A549 treated with AZD9567 at 1 μM for 4 hours (cell line): ENCODE measurements around the gene MRPL52. TPM values are rescaled to one million over a fixed set of nuclear protein-coding genes. Genes with fewer than 3 reads are reported as not detected.

Experiments used
- total RNA-seq: library from RNA; stranded (reverse); fragments of 200-300 nt; extraction: Qiagen RNA extraction; gene quantifications from 5 replicates; pipeline ENCODE4 v1.2.3, GENCODE V29; 2022; ENCODE audit not compliant: insufficient read depth

The MRPL52 gene
- total RNA-seq = 147 to 222 TPM (median 208 TPM) in 5 replicates

GRCh38 chr14:22829661-22830442 lies at the start of gene MRPL52:
MRPL52 (plus strand) TSS chr14:22829887; CDS start chr14:22829913, 26 bp downstream.

GRCh38 chr14:22814941-22815713 lies 14.6 kb upstream of the MRPL52 start, which contains the start of gene SLC7A7:
SLC7A7 (minus strand) TSS chr14:22815435; CDS start chr14:22813398, 2,037 bp downstream.

DNA sequence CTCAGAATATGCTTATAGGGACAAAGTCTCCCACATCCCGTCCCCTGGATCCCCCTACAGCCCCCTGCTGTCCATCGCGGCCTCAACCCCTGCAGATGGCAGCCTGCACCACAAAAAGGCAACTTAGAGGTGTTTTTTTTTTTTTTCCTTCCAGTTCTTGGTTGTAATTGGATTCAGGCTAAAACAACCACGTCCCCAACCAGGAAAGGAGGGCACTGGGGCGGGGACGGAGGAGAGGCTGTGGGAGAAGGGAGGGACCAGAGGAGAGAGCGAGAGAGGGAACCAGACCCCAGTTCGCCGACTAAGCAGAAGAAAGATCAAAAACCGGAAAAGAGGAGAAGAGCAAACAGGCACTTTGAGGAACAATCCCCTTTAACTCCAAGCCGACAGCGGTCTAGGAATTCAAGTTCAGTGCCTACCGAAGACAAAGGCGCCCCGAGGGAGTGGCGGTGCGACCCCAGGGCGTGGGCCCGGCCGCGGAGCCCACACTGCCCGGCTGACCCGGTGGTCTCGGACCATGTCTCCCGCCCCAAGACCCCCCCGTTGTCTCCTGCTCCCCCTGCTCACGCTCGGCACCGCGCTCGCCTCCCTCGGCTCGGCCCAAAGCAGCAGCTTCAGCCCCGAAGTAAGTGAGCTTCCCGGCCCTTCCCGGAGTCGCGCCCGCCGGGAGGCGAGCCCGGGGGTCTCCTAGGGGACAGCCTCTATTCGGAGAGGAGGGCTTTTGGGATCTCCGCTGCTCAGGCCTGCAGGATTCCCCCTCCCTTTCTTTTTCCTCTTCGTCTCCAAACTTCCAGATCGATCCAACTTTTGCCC lies 6.8 kb downstream of the MRPL52 start, which contains the start of gene MMP14:
MMP14 (plus strand) TSS at position 285 of the 813 bp plus-strand sequence; CDS start at position 518, 233 bp downstream.

DNA sequence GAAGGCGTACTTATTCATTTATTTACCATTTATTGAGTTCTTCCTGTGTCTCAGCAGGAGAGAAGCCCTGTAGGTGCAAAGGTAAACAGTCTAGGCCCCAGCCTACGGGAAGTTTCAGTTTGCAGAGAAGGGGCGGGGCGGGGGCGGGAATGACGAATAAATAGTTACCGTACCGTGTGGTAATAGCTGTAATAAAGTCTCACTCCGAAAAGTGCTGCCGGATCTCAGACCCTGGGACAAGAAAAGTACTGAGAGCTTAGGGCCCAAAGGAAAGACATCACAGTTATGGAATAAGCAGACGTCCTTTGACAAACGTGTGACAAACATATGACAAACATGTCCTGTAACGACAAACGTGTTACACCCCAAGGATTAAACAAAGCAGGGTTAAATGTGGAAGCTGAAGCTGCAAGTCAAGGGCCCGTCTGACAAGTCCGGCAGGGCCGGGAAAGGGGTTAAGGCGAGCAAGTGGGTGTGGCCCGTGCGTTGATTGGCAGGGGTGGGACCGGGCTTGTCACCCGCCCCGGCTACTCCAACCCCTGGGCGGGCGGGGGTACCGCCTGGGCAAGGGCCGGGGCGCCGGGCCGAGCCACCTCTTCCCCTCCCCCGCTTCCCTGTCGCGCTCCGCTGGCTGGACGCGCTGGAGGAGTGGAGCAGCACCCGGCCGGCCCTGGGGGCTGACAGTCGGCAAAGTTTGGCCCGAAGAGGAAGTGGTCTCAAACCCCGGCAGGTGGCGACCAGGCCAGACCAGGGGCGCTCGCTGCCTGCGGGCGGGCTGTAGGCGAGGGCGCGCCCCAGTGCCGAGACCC lies 41.7 kb downstream of the MRPL52 start, which contains the start of gene LRP10:
LRP10 (plus strand) TSS at position 517 of the 809 bp plus-strand sequence. CDS start 564 bp downstream, outside the sequence.

DNA sequence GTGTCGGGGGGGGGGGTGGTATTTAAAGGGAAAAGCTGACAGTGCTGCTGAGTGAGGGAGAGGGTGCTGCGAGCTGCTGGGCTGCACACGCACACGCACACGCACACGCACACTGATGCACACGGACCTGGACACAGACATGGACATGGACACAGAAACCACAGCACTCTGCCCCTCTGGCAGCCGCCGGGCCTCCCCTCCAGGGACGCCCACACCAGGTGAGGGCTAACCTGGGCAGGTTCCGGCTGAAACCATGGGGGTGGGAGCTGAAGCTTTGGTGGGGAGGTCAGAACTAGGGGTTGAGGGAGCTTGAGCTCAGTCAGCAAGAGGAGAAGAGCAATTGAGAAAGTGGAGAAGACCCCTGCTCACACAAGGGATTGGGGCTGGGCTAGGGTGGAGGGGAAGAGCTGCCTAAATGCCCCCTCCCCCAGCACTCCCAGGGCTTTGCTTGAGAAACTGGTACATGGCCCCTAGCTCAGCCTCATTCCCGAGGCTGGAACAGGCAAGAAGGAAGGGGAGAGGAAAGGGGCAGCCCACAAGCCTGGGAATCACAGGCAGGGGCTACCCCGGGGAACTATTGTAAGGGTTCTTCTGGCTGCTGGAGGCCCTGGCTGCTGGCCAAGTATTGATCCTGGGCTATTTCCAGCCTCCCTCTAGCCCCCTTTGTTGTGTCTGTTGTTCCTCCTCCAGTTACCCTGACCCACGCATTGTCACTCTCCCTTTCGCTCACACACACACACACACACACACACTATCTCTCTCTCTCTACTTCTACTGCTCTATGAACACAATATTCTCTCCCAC lies 53.7 kb downstream of the MRPL52 start, which contains the start of gene REM2:
REM2 (plus strand) TSS at position 50 of the 804 bp plus-strand sequence; CDS start at position 116, 66 bp downstream.

Other genes starting within 250 kb of the MRPL52 start
- 318 to 376 TPM (median 361 TPM) in 5 replicates for gene DAD1, start 240.7 kb upstream of the MRPL52 start, total RNA-seq
- gene ABHD4, start 231.6 kb upstream of the MRPL52 start, total RNA-seq = 40.7 to 45.5 TPM (median 45.0 TPM) in 5 replicates
- gene OR6J1, start 185.5 kb upstream of the MRPL52 start, total RNA-seq = not detected in 5 replicates
- 154 to 171 TPM (median 163 TPM) in 5 replicates for gene OXA1L, start 63.2 kb upstream of the MRPL52 start, total RNA-seq
- 14.2 to 22.2 TPM (median 16.1 TPM) in 5 replicates for gene SLC7A7, start 14.5 kb upstream of the MRPL52 start, total RNA-seq
- gene MMP14, start 6.7 kb downstream of the MRPL52 start, total RNA-seq = 0.51 to 0.87 TPM (median 0.69 TPM) in 5 replicates
- gene LRP10, start 41.9 kb downstream of the MRPL52 start, total RNA-seq = 71.5 to 77.3 TPM (median 74.0 TPM) in 5 replicates
- gene REM2, start 53.3 kb downstream of the MRPL52 start, total RNA-seq = 0.17 to 0.37 TPM (median 0.29 TPM) in 4 of 5 replicates, not detected in the other
- 53.8 to 65.0 TPM (median 56.4 TPM) in 5 replicates for gene RBM23, start 89.3 kb downstream of the MRPL52 start, total RNA-seq
- gene PRMT5, start 99.5 kb downstream of the MRPL52 start, total RNA-seq = 97.5 to 108 TPM (median 103 TPM) in 5 replicates
- gene HAUS4, start 127.2 kb downstream of the MRPL52 start, total RNA-seq = 32.8 to 41.1 TPM (median 35.9 TPM) in 5 replicates
- 28.6 to 36.0 TPM (median 32.8 TPM) in 5 replicates for gene AJUBA, start 152.7 kb downstream of the MRPL52 start, total RNA-seq
- 2.6 to 4.9 TPM (median 3.2 TPM) in 5 replicates for gene C14orf93, start 180.3 kb downstream of the MRPL52 start, total RNA-seq
- 245 to 331 TPM (median 307 TPM) in 5 replicates for gene PSMB5, start 205.0 kb downstream of the MRPL52 start, total RNA-seq
- not detected in 5 replicates for gene PSMB11, start 212.3 kb downstream of the MRPL52 start, total RNA-seq
- gene CDH24, start 227.6 kb downstream of the MRPL52 start, total RNA-seq = 3.1 to 5.1 TPM (median 5.0 TPM) in 5 replicates